Keratinocyte (primary cell): ENCODE data around the gene SOAT1. TPM values are rescaled to one million over a fixed set of nuclear protein-coding genes. Genes with fewer than 3 reads are reported as not detected.

Experiments used
- DNase-seq: peaks from one replicate; pipeline ENCODE4 v3.0.0-alpha.2; 2011; ENCODE audit warnings: low read depth, missing footprints, low spot score
- FAIRE-seq: peaks from 2 replicates; lab custom pipeline; 2011; peaks lifted over from hg19 to GRCh38; lab: Jason Lieb, UNC
- H2AFZ ChIP-seq: 2 replicates; pipeline ENCODE4 v1.6.0; 2012; ENCODE audit warnings: low read length, control low read depth, inconsistent platforms; ENCODE audit not compliant: control insufficient read depth
- H3K27ac ChIP-seq: 2 replicates; pipeline ENCODE4 v1.5.1; 2011; ENCODE audit warnings: low read length; ENCODE audit not compliant: control insufficient read depth, insufficient read depth
- H3K27me3 ChIP-seq: 3 replicates; pipeline ENCODE4 v1.6.0; 2011; ENCODE audit warnings: low read length; ENCODE audit not compliant: control insufficient read depth, insufficient read depth; ENCODE audit errors: extremely low read depth
- H3K36me3 ChIP-seq, 2 experiments: 2 replicates in 1 of 2; 3 replicates in 1 of 2; pipeline ENCODE4 v1.5.1; 2011; ENCODE audit warnings: low read length in 2 of 2, mild to moderate bottlenecking in 1 of 2; ENCODE audit not compliant: control insufficient read depth in 2 of 2, insufficient read depth in 2 of 2; ENCODE audit errors: extremely low read depth in 1 of 2
- H3K4me1 ChIP-seq: 3 replicates; pipeline ENCODE4 v1.5.1; 2011; ENCODE audit warnings: low read length; ENCODE audit not compliant: control insufficient read depth, insufficient read depth; ENCODE audit errors: extremely low read depth
- H3K4me2 ChIP-seq: 3 replicates; pipeline ENCODE4 v1.6.0; 2011; ENCODE audit warnings: low read depth, low read length; ENCODE audit not compliant: control insufficient read depth, insufficient read depth; ENCODE audit errors: extremely low read depth
- H3K4me3 ChIP-seq, 3 experiments: fragments of 200-600 bp in 1 of 3; sonication (generic) in 1 of 3; 2 replicates in 2 of 3; 3 replicates in 1 of 3; pipeline ENCODE4 v1.5.1; 2011 to 2016; ENCODE audit warnings: low read length in 3 of 3, mild to moderate bottlenecking in 3 of 3, control low read depth in 2 of 3, inconsistent platforms in 1 of 3, low read depth in 1 of 3, mixed read lengths in 1 of 3, mixed run types in 1 of 3, moderate library complexity in 1 of 3; ENCODE audit not compliant: control insufficient read depth in 2 of 3, insufficient read depth in 2 of 3; ENCODE audit errors: extremely low read depth in 1 of 3
- H3K79me2 ChIP-seq: 2 replicates; pipeline ENCODE4 v1.6.0; 2012; ENCODE audit warnings: low read length; ENCODE audit not compliant: control insufficient read depth, insufficient read depth
- H3K9ac ChIP-seq: 3 replicates; pipeline ENCODE4 v1.6.0; 2011; ENCODE audit warnings: low read length; ENCODE audit not compliant: control insufficient read depth, insufficient read depth; ENCODE audit errors: extremely low read depth
- H3K9me1 ChIP-seq: 3 replicates; pipeline ENCODE4 v1.6.0; 2011; ENCODE audit warnings: low read length; ENCODE audit not compliant: control insufficient read depth, insufficient read depth; ENCODE audit errors: extremely low read depth
- H3K9me3 ChIP-seq: 2 replicates; pipeline ENCODE4 v1.5.1; 2012; ENCODE audit warnings: low read depth, low read length; ENCODE audit not compliant: control insufficient read depth
- H4K20me1 ChIP-seq: 3 replicates; pipeline ENCODE4 v1.6.0; 2011; ENCODE audit warnings: low read length; ENCODE audit not compliant: control insufficient read depth, insufficient read depth; ENCODE audit errors: extremely low read depth
- CTCF ChIP-seq, 3 experiments: IDR thresholded peaks in 1 of 3; conservative IDR thresholded peaks in 1 of 3; optimal IDR thresholded peaks in 1 of 3; 2 replicates in 2 of 3; 3 replicates in 1 of 3; pipeline versions ENCODE3 to v1.5.1; 2011; ENCODE audit warnings: low read length in 3 of 3, mild to moderate bottlenecking in 3 of 3, moderate library complexity in 2 of 3, control low read depth in 1 of 3, inconsistent platforms in 1 of 3; ENCODE audit not compliant: insufficient read depth in 2 of 3; ENCODE audit errors: extremely low read depth in 1 of 3
- EZH2 ChIP-seq: IDR thresholded peaks from one replicate; pipeline ENCODE4 v1.6.1; 2012; ENCODE audit warnings: inconsistent platforms, mild to moderate bottlenecking, low read length, moderate library complexity
- dilution Hi-C: fragments of 300-500 bp; cut with MboI; formaldehyde crosslinking; loops from one replicate; pipeline ENCODE4 v1.7.0; 2020; ENCODE audit warnings: low sequenced_read_pairs; ENCODE audit not compliant: extremely low pct_ligation_motif_present
- polyA plus RNA-seq, 5 experiments: library from polyadenylated mRNA; depleted of rRNA in 3 of 5; stranded (reverse) in 3 of 5; stranded (forward) in 1 of 5; unstranded in 1 of 5; fragments of >200 nt; gene quantifications; 1 replicate in 1 of 5; 2 replicates in 3 of 5; 3 replicates in 1 of 5; pipeline versions ENCODE4 v1.2.1 to v1.2.3, GENCODE V29; 2011 to 2012; ENCODE audit warnings: missing spikeins in 2 of 5, low read depth in 1 of 5, low replicate concordance in 1 of 5

SOAT1 gene
- polyA plus RNA-seq, 1 donor (not counting 4 experiments of a cell fraction or from before 2014, with no cell fraction given), result 62.9 TPM

GRCh38 chr1:179369751-179370341 lies 76.2 kb downstream of the SOAT1 start:
- Histone ChIP-seq H3K9me1 (no peaks in the 10 kb centered on the region), H4K20me1 (no peaks in the 10 kb centered on the region), H3K4me1 (peaks cover 4% of the 10 kb centered on the region), H3K36me3 (no peaks in the 10 kb centered on the region), H2AFZ (no peak overlapping the region), H3K79me2 (no peaks in the 10 kb centered on the region), H3K4me3 (no peak overlapping the region), H3K9me3 (no peaks in the 10 kb centered on the region), H3K27ac (no peak overlapping the region), H3K27me3 (no peaks in the 10 kb centered on the region), H3K9ac (no peak overlapping the region), H3K4me2 (no peak overlapping the region)
- TF ChIP-seq EZH2 (no peak), CTCF (optimal IDR thresholded peaks at IDR 0.05 in 1 of 3, IDR thresholded peaks at IDR 0.05 in 1 of 3, conservative IDR thresholded peaks at IDR 0.05 in 1 of 3; ENCODE audit: extremely low read depth in 1 of 3, insufficient read depth in 2 of 3, low read length in 3 of 3) (peak; percentile 29 to 57 (median 56))
- DNase-seq (peak; percentile 7), FAIRE-seq (no peak)
- dilution Hi-C loops, result no loop called here

- H3K9me1 ChIP-seq, result no peaks in the 10 kb centered on the region
- no peaks in the 10 kb centered on the region for H3K9me3 ChIP-seq
- no peaks in the 10 kb centered on the region for H3K27me3 ChIP-seq
- no peaks in the 10 kb centered on the region for H3K36me3 ChIP-seq
- H3K4me1 ChIP-seq, result no peaks in the 10 kb centered on the region
- dilution Hi-C loops, result no loop called here
- H3K27ac ChIP-seq, result no peak overlapping the region
- no peak for DNase-seq
- H2AFZ ChIP-seq, result no peak overlapping the region
- H3K9ac ChIP-seq, result no peak overlapping the region
- H3K79me2 ChIP-seq, result no peaks in the 10 kb centered on the region
- no peak for TF ChIP-seq EZH2
- no peak for TF ChIP-seq CTCF (optimal IDR thresholded peaks at IDR 0.05 in 1 of 3, IDR thresholded peaks at IDR 0.05 in 1 of 3, conservative IDR thresholded peaks at IDR 0.05 in 1 of 3; ENCODE audit: extremely low read depth in 1 of 3, insufficient read depth in 2 of 3, low read length in 3 of 3)
- H4K20me1 ChIP-seq, result no peaks in the 10 kb centered on the region
- FAIRE-seq, result no peak
- no peak overlapping the region for H3K4me2 ChIP-seq
- no peak overlapping the region for H3K4me3 ChIP-seq
These were observed 78.6 kb downstream of the SOAT1 start for GRCh38 chr1:179372160-179372559.
